GM12865 (cell line): ENCODE measurements around the gene GLA.

Experiments used
- DNase-seq: peaks from one replicate; pipeline ENCODE4 v3.0.0; 2010; ENCODE audit warnings: low read depth
- H3K4me3 ChIP-seq: 2 replicates; pipeline ENCODE4 v1.5.1; 2011; ENCODE audit warnings: mild to moderate bottlenecking, low read depth, low read length, control low read depth
- CTCF ChIP-seq: IDR thresholded peaks from 2 replicates; pipeline ENCODE4 v1.5.1; 2011; ENCODE audit warnings: low read length, control low read depth, low read depth, inconsistent platforms; ENCODE audit not compliant: insufficient read depth; ENCODE audit errors: missing control alignments

The GLA gene

GRCh38 chrX:101348452-101349192, 59.1 kb downstream of the GLA start, which contains the start of gene TIMM8A:
Gene TIMM8A, minus strand, starts transcription at chrX:101348742. Its CDS starts 78 bp downstream, at chrX:101348664.
- no peak for TF ChIP-seq CTCF
- H3K4me3 ChIP-seq = peak within 1 kb of the TSS; percentile 86
- peak; percentile 86 for DNase-seq

DNA sequence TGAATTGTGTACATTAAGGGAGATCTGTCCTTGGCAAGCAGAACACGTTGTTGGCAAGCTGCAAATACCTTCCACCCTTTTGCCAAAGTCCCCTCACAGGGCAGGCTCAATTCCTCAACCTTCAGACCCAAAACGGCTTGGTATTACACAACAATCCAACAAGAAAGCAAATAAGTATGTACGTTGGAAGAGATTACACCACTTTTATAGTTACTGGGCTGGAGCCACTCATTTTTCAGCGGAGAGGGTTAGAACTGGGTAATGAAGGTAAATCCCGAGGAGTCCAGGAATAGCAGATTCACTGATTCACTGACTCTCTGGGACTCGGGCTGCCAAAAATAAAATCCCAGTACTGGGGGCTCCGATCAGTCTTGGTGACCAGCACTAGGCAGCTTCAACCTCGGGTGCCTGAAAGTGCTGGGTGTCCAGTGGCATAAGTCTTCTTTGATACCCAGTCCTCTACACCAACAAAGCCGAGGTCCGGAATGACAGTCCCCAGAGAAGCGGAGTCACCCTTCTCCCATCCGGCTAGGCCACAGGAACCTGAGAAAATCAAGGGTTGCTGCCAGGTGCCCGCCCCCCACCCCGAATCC, 59.8 kb downstream of the GLA start:
- peak overlapping the region; percentile 86 for H3K4me3 ChIP-seq
- no peak for TF ChIP-seq CTCF
- DNase-seq = no peak
